GM12878 (cell line): ENCODE measurements around the gene MED25.

Source experiments
- EGR1 ChIP-seq, 2 experiments: IDR thresholded peaks; 1 replicate in 1 of 2; 2 replicates in 1 of 2; pipeline ENCODE4 v1.6.1; 2011 to 2012; ENCODE audit warnings: low read depth in 2 of 2, low read length in 2 of 2, borderline replicate concordance in 1 of 2, mild to moderate bottlenecking in 1 of 2, moderate library complexity in 1 of 2
- GABPA ChIP-seq: IDR thresholded peaks from 2 replicates; pipeline ENCODE4 v1.6.1; 2014; ENCODE audit warnings: antibody characterized with exemption, low read depth, mild to moderate bottlenecking, inconsistent platforms
- HCFC1 ChIP-seq: fragments of 150-350 bp; IDR thresholded peaks from 2 replicates; pipeline ENCODE4 v1.6.1; 2014; ENCODE audit warnings: low read length
- RAD21 ChIP-seq: IDR thresholded peaks from 2 replicates; pipeline ENCODE4 v1.6.1; 2011; ENCODE audit warnings: mild to moderate bottlenecking, low read depth, low read length, moderate library complexity; ENCODE audit not compliant: insufficient read depth
- RFX5 ChIP-seq: IDR thresholded peaks from 2 replicates; pipeline ENCODE4 v1.6.1; 2011; ENCODE audit warnings: low read depth, low read length, improper control_type of control experiment
- SMARCA5 ChIP-seq: fragments of 450-650 bp; IDR thresholded peaks from 2 replicates; pipeline ENCODE4 v1.6.1; 2017; ENCODE audit warnings: mild to moderate bottlenecking
- TBL1XR1 ChIP-seq: IDR thresholded peaks from 2 replicates; pipeline ENCODE4 v1.6.1; 2012; ENCODE audit warnings: low read depth, low read length, improper control_type of control experiment
- TF ChIP-seq, protein P1 (sequence below): IDR thresholded peaks from 2 replicates; pipeline ENCODE4 v1.6.1; 2012; ENCODE audit warnings: low read depth, low read length, improper control_type of control experiment
- TF ChIP-seq, protein P2 (sequence below): IDR thresholded peaks from 2 replicates; pipeline ENCODE4 v1.6.1; 2011; ENCODE audit warnings: low read depth, low read length, improper control_type of control experiment, borderline replicate concordance
- TF ChIP-seq, protein P3 (sequence below), 3 experiments: IDR thresholded peaks in 2 of 3; conservative IDR thresholded peaks in 1 of 3; 2 replicates each; pipeline ENCODE4 v1.5.1; 2011; ENCODE audit warnings: low read depth in 3 of 3, low read length in 3 of 3, mild to moderate bottlenecking in 3 of 3, control low read depth in 2 of 3, moderate library complexity in 2 of 3, inconsistent platforms in 1 of 3, mixed read lengths in 1 of 3; ENCODE audit not compliant: control insufficient read depth in 2 of 3, insufficient read depth in 1 of 3; ENCODE audit errors: extremely low read depth in 1 of 3
- TF ChIP-seq, protein P4 (sequence below): fragments of 450-650 bp; IDR thresholded peaks from 2 replicates; pipeline ENCODE4 v1.6.1; 2017; ENCODE audit warnings: mild to moderate bottlenecking

GRCh38 chr19:49829200-49829599 is 11.1 kb downstream of the MED25 start:
- TF ChIP-seq, protein P1, sequence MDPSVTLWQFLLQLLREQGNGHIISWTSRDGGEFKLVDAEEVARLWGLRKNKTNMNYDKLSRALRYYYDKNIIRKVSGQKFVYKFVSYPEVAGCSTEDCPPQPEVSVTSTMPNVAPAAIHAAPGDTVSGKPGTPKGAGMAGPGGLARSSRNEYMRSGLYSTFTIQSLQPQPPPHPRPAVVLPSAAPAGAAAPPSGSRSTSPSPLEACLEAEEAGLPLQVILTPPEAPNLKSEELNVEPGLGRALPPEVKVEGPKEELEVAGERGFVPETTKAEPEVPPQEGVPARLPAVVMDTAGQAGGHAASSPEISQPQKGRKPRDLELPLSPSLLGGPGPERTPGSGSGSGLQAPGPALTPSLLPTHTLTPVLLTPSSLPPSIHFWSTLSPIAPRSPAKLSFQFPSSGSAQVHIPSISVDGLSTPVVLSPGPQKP: no peak
- TF ChIP-seq GABPA (no peak), TBL1XR1 (no peak), HCFC1 (no peak), SMARCA5 (no peak), RAD21 (no peak), RFX5 (no peak), EGR1 (IDR thresholded peaks at IDR 0.05; ENCODE audit: borderline replicate concordance in 1 of 2, low read depth in 2 of 2, low read length in 2 of 2) (no peak)
- TF ChIP-seq, protein P2, sequence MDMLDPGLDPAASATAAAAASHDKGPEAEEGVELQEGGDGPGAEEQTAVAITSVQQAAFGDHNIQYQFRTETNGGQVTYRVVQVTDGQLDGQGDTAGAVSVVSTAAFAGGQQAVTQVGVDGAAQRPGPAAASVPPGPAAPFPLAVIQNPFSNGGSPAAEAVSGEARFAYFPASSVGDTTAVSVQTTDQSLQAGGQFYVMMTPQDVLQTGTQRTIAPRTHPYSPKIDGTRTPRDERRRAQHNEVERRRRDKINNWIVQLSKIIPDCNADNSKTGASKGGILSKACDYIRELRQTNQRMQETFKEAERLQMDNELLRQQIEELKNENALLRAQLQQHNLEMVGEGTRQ: no peak
- TF ChIP-seq, protein P3, sequence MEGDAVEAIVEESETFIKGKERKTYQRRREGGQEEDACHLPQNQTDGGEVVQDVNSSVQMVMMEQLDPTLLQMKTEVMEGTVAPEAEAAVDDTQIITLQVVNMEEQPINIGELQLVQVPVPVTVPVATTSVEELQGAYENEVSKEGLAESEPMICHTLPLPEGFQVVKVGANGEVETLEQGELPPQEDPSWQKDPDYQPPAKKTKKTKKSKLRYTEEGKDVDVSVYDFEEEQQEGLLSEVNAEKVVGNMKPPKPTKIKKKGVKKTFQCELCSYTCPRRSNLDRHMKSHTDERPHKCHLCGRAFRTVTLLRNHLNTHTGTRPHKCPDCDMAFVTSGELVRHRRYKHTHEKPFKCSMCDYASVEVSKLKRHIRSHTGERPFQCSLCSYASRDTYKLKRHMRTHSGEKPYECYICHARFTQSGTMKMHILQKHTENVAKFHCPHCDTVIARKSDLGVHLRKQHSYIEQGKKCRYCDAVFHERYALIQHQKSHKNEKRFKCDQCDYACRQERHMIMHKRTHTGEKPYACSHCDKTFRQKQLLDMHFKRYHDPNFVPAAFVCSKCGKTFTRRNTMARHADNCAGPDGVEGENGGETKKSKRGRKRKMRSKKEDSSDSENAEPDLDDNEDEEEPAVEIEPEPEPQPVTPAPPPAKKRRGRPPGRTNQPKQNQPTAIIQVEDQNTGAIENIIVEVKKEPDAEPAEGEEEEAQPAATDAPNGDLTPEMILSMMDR (IDR thresholded peaks at IDR 0.05 in 2 of 3, conservative IDR thresholded peaks at IDR 0.05 in 1 of 3; ENCODE audit: control insufficient read depth in 2 of 3, extremely low read depth in 1 of 3, insufficient read depth in 1 of 3, low read depth in 3 of 3, low read length in 3 of 3): no peak
- TF ChIP-seq, protein P4, sequence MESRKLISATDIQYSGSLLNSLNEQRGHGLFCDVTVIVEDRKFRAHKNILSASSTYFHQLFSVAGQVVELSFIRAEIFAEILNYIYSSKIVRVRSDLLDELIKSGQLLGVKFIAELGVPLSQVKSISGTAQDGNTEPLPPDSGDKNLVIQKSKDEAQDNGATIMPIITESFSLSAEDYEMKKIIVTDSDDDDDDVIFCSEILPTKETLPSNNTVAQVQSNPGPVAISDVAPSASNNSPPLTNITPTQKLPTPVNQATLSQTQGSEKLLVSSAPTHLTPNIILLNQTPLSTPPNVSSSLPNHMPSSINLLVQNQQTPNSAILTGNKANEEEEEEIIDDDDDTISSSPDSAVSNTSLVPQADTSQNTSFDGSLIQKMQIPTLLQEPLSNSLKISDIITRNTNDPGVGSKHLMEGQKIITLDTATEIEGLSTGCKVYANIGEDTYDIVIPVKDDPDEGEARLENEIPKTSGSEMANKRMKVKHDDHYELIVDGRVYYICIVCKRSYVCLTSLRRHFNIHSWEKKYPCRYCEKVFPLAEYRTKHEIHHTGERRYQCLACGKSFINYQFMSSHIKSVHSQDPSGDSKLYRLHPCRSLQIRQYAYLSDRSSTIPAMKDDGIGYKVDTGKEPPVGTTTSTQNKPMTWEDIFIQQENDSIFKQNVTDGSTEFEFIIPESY: no peak
